ENCODE data around the gene FARS2.

The FARS2 gene

DNA sequence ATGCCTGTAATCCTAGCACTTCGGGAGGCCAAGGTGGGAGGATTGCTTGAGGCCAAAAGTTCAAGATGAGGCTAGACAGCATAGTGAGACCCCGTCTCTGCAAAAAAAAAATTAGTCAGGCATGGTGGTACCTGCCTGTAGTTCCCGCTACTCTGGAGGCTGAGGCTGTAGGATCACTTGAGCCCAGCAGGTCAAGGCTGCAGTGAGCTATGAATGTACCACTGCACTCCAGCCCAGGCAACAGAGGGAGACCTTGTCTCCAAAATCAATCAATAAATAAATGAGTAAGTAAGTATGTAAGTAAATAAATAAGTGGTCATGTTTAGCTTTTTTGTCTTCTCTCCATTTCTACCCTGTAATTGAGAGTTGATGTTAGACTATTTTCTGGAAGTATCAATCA, 336.8 kb downstream of the FARS2 start:
- TF ChIP-seq CTCF (conservative IDR thresholded peaks at IDR 0.05; ENCODE audit: low read depth): no peak
- ChIA-PET CTCF (no interaction called here), POLR2A (ENCODE audit: low non-redundant PET) (no interaction called here)
- no peak for DNase-seq (ENCODE audit: low spot score)
- no peak overlapping the region for H3K27ac ChIP-seq

GRCh38 chr6:5599127-5599526, 337.8 kb downstream of the FARS2 start:
- CTCF ChIA-PET: interaction anchor here (0.6 kb wide), 1 partner anchor 168 kb away, joined by 4 read pairs; no protein-coding TSS in a partner anchor
- no peak for DNase-seq (ENCODE audit: low spot score)
- no peak for TF ChIP-seq CTCF (conservative IDR thresholded peaks at IDR 0.05; ENCODE audit: low read depth)
- H3K27ac ChIP-seq: no peak overlapping the region
- POLR2A ChIA-PET (ENCODE audit: low non-redundant PET): no interaction called here

GRCh38 chr6:5605937-5606336, 344.6 kb downstream of the FARS2 start:
- no peak for TF ChIP-seq CTCF (conservative IDR thresholded peaks at IDR 0.05; ENCODE audit: low read depth)
- ChIA-PET CTCF (no interaction called here), POLR2A (ENCODE audit: low non-redundant PET) (no interaction called here)
- DNase-seq (ENCODE audit: low spot score): no peak
- no peak overlapping the region for H3K27ac ChIP-seq

GRCh38 chr6:5606546-5606945, 345.2 kb downstream of the FARS2 start:
- POLR2A ChIA-PET (ENCODE audit: low non-redundant PET): no interaction called here
- H3K27ac ChIP-seq: no peak overlapping the region
- no peak for DNase-seq (ENCODE audit: low spot score)
- no peak for TF ChIP-seq CTCF (conservative IDR thresholded peaks at IDR 0.05; ENCODE audit: low read depth)
- CTCF ChIA-PET: interaction anchor here (0.5 kb wide), 1 partner anchor 802 kb away, joined by 3 read pairs; no protein-coding TSS in a partner anchor

DNA sequence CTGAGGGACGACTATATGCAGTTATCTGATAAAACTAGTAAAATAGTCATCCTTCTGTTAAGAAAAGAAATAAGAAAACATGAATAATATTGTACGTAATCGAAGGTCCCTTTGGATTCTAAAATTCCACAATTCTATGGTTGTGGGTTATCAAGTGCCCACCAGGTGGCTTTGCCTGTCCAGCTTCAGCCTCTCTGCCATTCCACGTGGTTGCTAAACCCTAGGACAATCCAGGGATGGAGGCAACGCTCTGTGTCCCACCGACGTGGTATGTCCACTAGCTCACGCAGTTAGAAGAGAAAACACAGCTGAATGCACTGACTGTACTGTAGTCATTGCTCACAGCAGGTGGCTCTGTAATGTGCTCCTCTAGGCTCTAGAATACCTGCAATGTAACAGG, 349.3 kb downstream of the FARS2 start:
- DNase-seq (ENCODE audit: low spot score): no peak
- CTCF ChIA-PET: no interaction called here
- no peak overlapping the region for H3K27ac ChIP-seq
- TF ChIP-seq CTCF (conservative IDR thresholded peaks at IDR 0.05; ENCODE audit: low read depth): no peak
- POLR2A ChIA-PET (ENCODE audit: low non-redundant PET): no interaction called here

- ChIA-PET CTCF (no interaction called here), POLR2A (ENCODE audit: low non-redundant PET) (no interaction called here)
- DNase-seq (ENCODE audit: low spot score): no peak
- H3K27ac ChIP-seq: no peak overlapping the region
- TF ChIP-seq CTCF (conservative IDR thresholded peaks at IDR 0.05; ENCODE audit: low read depth): no peak
These were observed 355.9 kb downstream of the FARS2 start for GRCh38 chr6:5617179-5617578.

DNA sequence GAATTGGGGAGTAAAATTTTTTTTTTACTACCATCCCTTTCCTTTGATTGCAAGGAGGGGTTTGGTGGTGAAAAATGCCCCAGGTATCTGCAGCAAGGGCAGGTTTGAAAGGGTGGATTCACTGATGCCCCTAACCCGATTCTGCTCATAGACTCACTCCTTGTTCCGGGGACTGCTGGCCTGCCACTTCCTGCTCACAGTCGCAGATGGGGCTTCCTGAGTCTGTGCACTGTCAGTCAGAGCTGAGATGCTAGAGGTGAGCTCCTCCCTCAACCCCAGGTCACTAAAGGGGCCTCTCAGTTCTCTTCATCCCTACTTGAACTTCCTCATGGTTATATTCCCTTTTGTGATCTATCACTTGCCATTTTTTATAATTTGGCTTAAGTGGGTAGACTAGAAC, 357.9 kb downstream of the FARS2 start:
- ChIA-PET POLR2A (ENCODE audit: low non-redundant PET) (no interaction called here), CTCF (no interaction called here)
- TF ChIP-seq CTCF (conservative IDR thresholded peaks at IDR 0.05; ENCODE audit: low read depth): no peak
- no peak overlapping the region for H3K27ac ChIP-seq
- no peak for DNase-seq (ENCODE audit: low spot score)
